BJ (cell line): Measurements from ENCODE around the gene RFTN1. TPM values are rescaled to one million over a fixed set of nuclear protein-coding genes. Genes with fewer than 3 reads are reported as not detected.

Source experiments
- CTCF ChIA-PET: fragments of 350-600 bp; formaldehyde crosslinking; extraction: SDS; loops from one replicate; lab custom pipeline; 2021; ENCODE audit warnings: antibody characterized with exemption, inconsistent platforms; lab: Yijun Ruan, JAX
- POLR2A ChIA-PET: fragments of 300-600 bp; sonication (Branson Sonifier 250); formaldehyde crosslinking; extraction: SDS; loops from one replicate; lab custom pipeline; 2021; ENCODE audit warnings: antibody characterized with exemption; lab: Charles Lee
- DNase-seq: peaks from one replicate; pipeline ENCODE4 v3.0.0-alpha.2; 2011; ENCODE audit warnings: low read depth
- H3K27me3 ChIP-seq: 2 replicates; pipeline ENCODE4 v1.6.0; 2011; ENCODE audit warnings: low read length; ENCODE audit not compliant: control insufficient read depth, insufficient read depth
- H3K36me3 ChIP-seq: 2 replicates; pipeline ENCODE4 v1.5.1; 2011; ENCODE audit warnings: low read length; ENCODE audit not compliant: control insufficient read depth, insufficient read depth
- H3K4me3 ChIP-seq: 2 replicates; pipeline ENCODE4 v1.5.1; 2011; ENCODE audit warnings: low read depth, mild to moderate bottlenecking, control low read depth, low read length
- CTCF ChIP-seq: IDR thresholded peaks from 2 replicates; pipeline ENCODE4 v1.5.1; 2011; ENCODE audit warnings: low read depth, mild to moderate bottlenecking, control low read depth, inconsistent platforms, low read length, moderate library complexity; ENCODE audit not compliant: insufficient read depth
- polyA plus RNA-seq: library from polyadenylated mRNA; depleted of rRNA; stranded (reverse); fragments of >200 nt; gene quantifications from 2 replicates; pipeline ENCODE4 v1.2.3, GENCODE V29; 2011

The RFTN1 gene
- polyA plus RNA-seq, 1 experiment = 49.0 TPM

- Histone ChIP-seq H3K27me3 (no peaks in the 10 kb centered on the region), H3K36me3 (no peaks in the 10 kb centered on the region; the same call in none of the 2 replicates), H3K4me3 (no peak overlapping the region)
- ChIA-PET POLR2A (no interaction called here), CTCF (interaction anchor here (0.7 kb wide), 1 partner anchor 94 kb away, joined by 3 read pairs; no protein-coding TSS in a partner anchor)
- no peak for DNase-seq
- TF ChIP-seq CTCF = no peak
These were observed 70.8 kb downstream of the RFTN1 start for GRCh38 chr3:16442730-16443129.

GRCh38 chr3:16441371-16441875 lies 72.1 kb downstream of the RFTN1 start:
- H3K27me3 ChIP-seq = no peaks in the 10 kb centered on the region
- H3K4me3 ChIP-seq = no peak overlapping the region
- ChIA-PET CTCF (interaction anchor here (0.6 kb wide), 1 partner anchor 134 kb away, joined by 3 read pairs; no protein-coding TSS in a partner anchor), POLR2A (no interaction called here)
- no peaks in the 10 kb centered on the region; the same call in none of the 2 replicates for H3K36me3 ChIP-seq
- TF ChIP-seq CTCF = no peak
- DNase-seq = no peak

GRCh38 chr3:16439848-16440708 lies 73.4 kb downstream of the RFTN1 start:
- POLR2A ChIA-PET = no interaction called here
- no peak overlapping the region for H3K4me3 ChIP-seq
- CTCF ChIA-PET = no interaction called here
- no peaks in the 10 kb centered on the region; the same call in none of the 2 replicates for H3K36me3 ChIP-seq
- no peak for TF ChIP-seq CTCF
- no peak for DNase-seq
- no peaks in the 10 kb centered on the region for H3K27me3 ChIP-seq

- no peaks in the 10 kb centered on the region for H3K27me3 ChIP-seq
- DNase-seq = no peak
- H3K36me3 ChIP-seq = no peaks in the 10 kb centered on the region; the same call in none of the 2 replicates
- POLR2A ChIA-PET = no interaction called here
- CTCF ChIA-PET = no interaction called here
- no peak for TF ChIP-seq CTCF
- no peak overlapping the region for H3K4me3 ChIP-seq
These were observed 74.2 kb downstream of the RFTN1 start for GRCh38 chr3:16439163-16439847.

GRCh38 chr3:16437640-16438039 lies 75.9 kb downstream of the RFTN1 start:
- POLR2A ChIA-PET = interaction anchor here (0.6 kb wide), 2 partner anchors 10 to 88 kb away, joined by 4 to 6 read pairs; no protein-coding TSS in a partner anchor
- no peak overlapping the region for H3K4me3 ChIP-seq
- peaks cover 1% of the 10 kb centered on the region for H3K36me3 ChIP-seq
- TF ChIP-seq CTCF = no peak
- DNase-seq = no peak
- no peaks in the 10 kb centered on the region for H3K27me3 ChIP-seq
- CTCF ChIA-PET = no interaction called here
